Measurements from ENCODE around the gene TBC1D17.

GRCh38 chr19:49861541-49862378 lies 15.7 kb upstream of the TBC1D17 start:
- TF ChIP-seq, protein P1, sequence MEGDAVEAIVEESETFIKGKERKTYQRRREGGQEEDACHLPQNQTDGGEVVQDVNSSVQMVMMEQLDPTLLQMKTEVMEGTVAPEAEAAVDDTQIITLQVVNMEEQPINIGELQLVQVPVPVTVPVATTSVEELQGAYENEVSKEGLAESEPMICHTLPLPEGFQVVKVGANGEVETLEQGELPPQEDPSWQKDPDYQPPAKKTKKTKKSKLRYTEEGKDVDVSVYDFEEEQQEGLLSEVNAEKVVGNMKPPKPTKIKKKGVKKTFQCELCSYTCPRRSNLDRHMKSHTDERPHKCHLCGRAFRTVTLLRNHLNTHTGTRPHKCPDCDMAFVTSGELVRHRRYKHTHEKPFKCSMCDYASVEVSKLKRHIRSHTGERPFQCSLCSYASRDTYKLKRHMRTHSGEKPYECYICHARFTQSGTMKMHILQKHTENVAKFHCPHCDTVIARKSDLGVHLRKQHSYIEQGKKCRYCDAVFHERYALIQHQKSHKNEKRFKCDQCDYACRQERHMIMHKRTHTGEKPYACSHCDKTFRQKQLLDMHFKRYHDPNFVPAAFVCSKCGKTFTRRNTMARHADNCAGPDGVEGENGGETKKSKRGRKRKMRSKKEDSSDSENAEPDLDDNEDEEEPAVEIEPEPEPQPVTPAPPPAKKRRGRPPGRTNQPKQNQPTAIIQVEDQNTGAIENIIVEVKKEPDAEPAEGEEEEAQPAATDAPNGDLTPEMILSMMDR (IDR thresholded peaks at IDR 0.05; ENCODE audit: insufficient read depth, low read length, poor library complexity, severe bottlenecking): no peak
- no peak for TF ChIP-seq EZH2phosphoT487 (conservative IDR thresholded peaks at IDR 0.05; ENCODE audit: low read length)

All from SU-DHL-6 (cell line).